ENCODE data around the gene MRPS6.

Gene MRPS6

DNA sequence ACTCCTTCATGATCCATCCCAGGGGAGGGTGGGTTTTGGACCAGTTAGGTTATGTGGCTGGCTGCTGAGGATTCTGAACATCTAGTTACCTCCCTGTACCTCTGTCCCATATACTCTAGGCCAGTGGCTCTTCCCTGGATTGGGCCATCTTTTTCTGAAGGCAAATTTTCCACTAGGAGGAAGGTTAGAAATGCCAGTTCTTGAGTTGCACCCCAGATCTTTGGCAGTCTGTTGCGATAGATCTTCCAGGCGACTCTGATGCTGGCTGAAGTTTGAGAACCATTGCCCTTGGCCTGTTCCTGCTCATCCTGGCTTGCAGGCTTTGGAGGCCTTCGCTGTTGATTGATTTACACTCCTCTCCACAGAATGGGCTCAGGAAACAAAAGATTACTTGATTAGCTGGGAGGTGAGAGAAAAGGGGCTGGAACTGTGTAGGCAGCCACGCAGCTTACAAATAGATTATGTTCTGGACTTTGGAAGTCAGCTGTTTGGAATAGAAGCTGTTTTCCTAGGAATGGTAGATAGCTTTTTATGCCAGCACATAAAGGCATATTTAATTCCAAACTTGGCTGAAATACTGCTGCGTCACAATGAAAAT, 110.1 kb downstream of the MRPS6 start:
- no peak for DNase-seq

- no peak for DNase-seq
Measured at GRCh38 chr21:34184232-34184631, 110.9 kb downstream of the MRPS6 start.

GRCh38 chr21:34185026-34185750, 111.8 kb downstream of the MRPS6 start:
- no peak for DNase-seq

GRCh38 chr21:34186109-34186719, 112.8 kb downstream of the MRPS6 start:
- no peak for DNase-seq

- DNase-seq: no peak
Measured at GRCh38 chr21:34187935-34188334, 114.6 kb downstream of the MRPS6 start.

GRCh38 chr21:34189506-34189905, 116.1 kb downstream of the MRPS6 start:
- no peak for DNase-seq

DNA sequence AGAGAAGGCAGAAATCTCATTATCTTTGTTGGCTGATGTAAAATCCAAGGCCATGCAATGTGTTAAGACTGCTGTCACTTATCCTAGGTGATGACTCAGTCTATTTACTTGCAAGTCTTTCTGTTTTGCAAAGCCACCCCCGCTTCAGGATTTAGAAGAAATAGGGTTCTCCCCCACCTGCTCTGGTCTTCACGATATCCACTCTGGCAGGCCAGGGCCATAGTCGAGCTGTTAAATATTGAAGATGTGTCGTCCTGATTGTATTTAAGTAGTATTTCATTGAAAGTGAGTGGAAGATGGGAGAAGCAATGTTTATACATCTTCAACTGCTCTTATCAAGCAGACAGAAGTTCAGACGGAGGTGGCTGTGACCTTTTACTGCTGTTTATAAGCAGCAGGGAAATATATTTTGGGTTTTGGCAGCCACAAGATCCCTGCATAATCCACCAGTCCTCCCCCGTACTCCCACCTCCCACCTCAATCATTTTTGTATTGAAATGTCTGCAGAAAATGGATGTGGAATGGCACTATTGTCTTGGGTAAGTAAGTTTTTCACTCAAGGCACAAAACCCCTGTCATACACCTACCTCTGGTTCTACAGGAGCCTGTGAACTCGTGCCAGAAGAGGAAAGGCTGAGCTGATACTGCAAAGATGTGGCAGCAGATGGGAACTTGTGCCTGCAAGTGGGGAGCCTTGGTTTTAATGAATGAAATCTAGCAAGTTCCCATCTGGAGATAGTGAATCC, 117.4 kb downstream of the MRPS6 start:
- no peak for DNase-seq

GRCh38 chr21:34191876-34192275, 118.5 kb downstream of the MRPS6 start:
- DNase-seq: no peak
